ACC112 (cell line): Measurements from ENCODE around the gene MAPK7.
"Not testable (repeated sequence)": the region's sequence is repeated elsewhere in the genome, so short reads cannot be mapped to it uniquely, and the experiment has no call there.

Source experiments
- H2AFZ ChIP-seq: fragments of 200-600 bp; sonication (generic); one replicate; pipeline ENCODE4 v1.6.0; 2017; ENCODE audit warnings: antibody characterized with exemption, low read length; ENCODE audit not compliant: unreplicated experiment
- H3K27ac ChIP-seq: fragments of 200-600 bp; sonication (generic); 2 replicates; pipeline ENCODE4 v1.5.1; 2014; ENCODE audit warnings: low read depth, mild to moderate bottlenecking, antibody characterized with exemption, low read length, moderate library complexity
- H3K27me3 ChIP-seq: fragments of 200-600 bp; sonication (generic); 2 replicates; pipeline ENCODE4 v1.6.1; 2014; ENCODE audit warnings: mild to moderate bottlenecking, antibody characterized with exemption, low read length, moderate library complexity, mixed read lengths; ENCODE audit not compliant: insufficient read depth
- H3K36me3 ChIP-seq: fragments of 200-600 bp; sonication (generic); 2 replicates; pipeline ENCODE4 v1.6.1; 2016; ENCODE audit warnings: mild to moderate bottlenecking, antibody characterized with exemption, low read length, moderate library complexity, mixed read lengths; ENCODE audit not compliant: insufficient read depth
- H3K4me1 ChIP-seq: fragments of 200-600 bp; sonication (generic); one replicate; pipeline ENCODE4 v1.6.1; 2016; ENCODE audit warnings: low read length, mixed read lengths; ENCODE audit not compliant: insufficient read depth, unreplicated experiment, control insufficient read depth
- H3K4me3 ChIP-seq: fragments of 200-600 bp; sonication (generic); 2 replicates; pipeline ENCODE4 v1.5.1; 2014; ENCODE audit warnings: mild to moderate bottlenecking, low read depth, low read length
- H3K79me2 ChIP-seq: fragments of 200-600 bp; sonication (generic); one replicate; pipeline ENCODE4 v1.6.0; 2016; ENCODE audit warnings: low read length; ENCODE audit not compliant: control insufficient read depth, unreplicated experiment, insufficient read depth

The MAPK7 gene

DNA sequence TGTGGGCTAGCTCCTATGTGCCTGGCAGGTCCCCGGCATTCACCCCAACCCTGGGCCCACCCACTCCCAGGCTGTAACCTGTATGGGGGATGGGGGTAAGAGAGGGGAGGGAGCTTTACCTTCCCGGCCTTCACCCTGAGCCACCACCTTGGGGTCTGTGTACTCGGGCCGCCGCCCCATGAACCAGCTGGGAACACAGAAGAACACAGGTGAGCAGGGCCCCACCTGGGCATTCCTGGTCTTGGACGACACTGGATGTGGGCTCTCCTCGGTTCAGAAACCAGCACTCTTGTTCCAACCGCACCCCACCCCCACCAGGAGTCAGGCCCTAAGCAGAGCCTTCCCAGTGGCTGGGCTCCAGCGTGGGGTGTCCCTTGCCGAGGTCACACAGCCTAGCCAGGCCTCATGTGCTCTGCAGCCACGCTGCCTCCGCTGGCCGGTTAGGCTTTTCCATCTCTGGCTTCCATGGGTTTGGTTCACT is 34.6 kb upstream of the MAPK7 start:
- Histone ChIP-seq H3K79me2 (no peaks in the 10 kb centered on the region), H3K27me3 (no peaks in the 10 kb centered on the region), H3K4me1 (peaks cover 29% of the 10 kb centered on the region), H2AFZ (no peak overlapping the region), H3K27ac (no peak overlapping the region), H3K4me3 (no peak overlapping the region), H3K36me3 (no peaks in the 10 kb centered on the region)

- Histone ChIP-seq H3K4me3 (no peak overlapping the region), H3K27me3 (no peaks in the 10 kb centered on the region), H3K27ac (no peak overlapping the region), H3K36me3 (no peaks in the 10 kb centered on the region), H3K4me1 (peaks cover 29% of the 10 kb centered on the region), H3K79me2 (no peaks in the 10 kb centered on the region), H2AFZ (no peak overlapping the region)
Observed at GRCh38 chr17:19344311-19345066, 33.8 kb upstream of the MAPK7 start.

DNA sequence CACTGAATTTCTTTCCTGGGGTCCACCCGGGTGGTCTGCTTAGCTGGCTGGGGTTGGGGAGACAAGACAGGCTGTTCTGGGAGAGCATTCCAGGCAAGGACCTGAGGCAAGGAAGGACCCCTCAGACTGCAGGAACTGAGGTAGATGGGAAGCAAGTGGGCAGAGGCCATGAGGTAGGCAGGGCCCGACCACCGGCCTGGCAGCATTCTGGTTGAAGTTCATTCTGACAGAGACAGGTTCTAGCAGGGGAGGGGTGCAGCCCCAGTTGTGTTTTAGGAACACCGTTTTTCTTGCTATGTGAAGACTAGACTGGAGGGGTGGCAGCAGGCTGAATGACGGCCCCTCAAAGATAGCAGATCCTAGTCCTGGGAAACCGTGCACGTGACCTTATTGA is 33.2 kb upstream of the MAPK7 start:
- Histone ChIP-seq H3K36me3 (no peaks in the 10 kb centered on the region), H3K27me3 (no peaks in the 10 kb centered on the region)

DNA sequence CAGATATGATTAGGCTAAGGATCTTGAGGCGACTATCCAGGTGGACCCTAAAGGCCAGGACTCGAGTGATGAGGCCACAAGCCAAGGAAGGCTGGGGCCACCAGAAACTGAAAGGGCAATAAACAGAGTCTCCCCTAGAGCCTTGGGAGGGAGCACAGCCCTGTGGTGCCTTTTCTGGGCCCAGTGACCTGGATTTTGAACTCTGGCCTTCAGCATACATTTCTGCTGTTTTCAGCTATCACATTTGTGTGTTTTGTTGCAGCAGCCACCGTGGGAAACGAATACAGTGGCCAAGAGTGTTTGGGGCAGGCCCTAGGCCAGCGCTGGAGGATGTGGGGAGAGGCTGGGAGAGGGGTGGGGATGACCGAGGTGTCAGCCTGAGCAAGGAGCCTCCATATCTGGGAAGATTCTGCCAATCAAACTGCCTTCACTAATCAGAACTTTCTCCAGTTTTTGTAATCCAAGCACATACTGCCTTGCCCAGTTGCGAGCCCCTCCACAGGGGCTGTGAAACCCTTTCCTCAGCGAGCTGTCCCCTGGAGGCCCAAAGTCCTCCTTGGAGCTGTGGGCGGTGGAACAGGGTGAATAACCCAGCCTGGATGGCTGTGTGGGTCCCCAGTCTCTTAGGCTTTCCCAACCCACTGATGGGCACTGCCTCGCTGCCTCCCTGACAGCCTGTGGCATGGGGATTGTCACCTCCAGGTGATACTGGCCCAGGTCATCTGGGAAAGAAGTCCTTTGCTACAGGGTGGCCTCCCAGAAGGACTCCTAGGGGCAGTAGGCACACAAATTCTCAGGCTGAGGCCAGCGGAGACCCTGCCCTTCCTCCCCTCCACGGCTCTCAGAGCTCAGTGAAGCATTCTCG is 32.6 kb upstream of the MAPK7 start:
- Histone ChIP-seq H3K4me1 (peaks cover 29% of the 10 kb centered on the region), H2AFZ (no peak overlapping the region), H3K27ac (peak overlapping the region; percentile 58), H3K36me3 (no peaks in the 10 kb centered on the region), H3K79me2 (no peaks in the 10 kb centered on the region), H3K4me3 (no peak overlapping the region), H3K27me3 (no peaks in the 10 kb centered on the region)

More for the DNA sequence above, 33.2 kb upstream of the MAPK7 start:
- H3K4me1 ChIP-seq: peaks cover 29% of the 10 kb centered on the region
- no peaks in the 10 kb centered on the region for H3K79me2 ChIP-seq
- H3K4me3 ChIP-seq: no peak overlapping the region
- no peak overlapping the region for H3K27ac ChIP-seq
- no peak overlapping the region for H2AFZ ChIP-seq

DNA sequence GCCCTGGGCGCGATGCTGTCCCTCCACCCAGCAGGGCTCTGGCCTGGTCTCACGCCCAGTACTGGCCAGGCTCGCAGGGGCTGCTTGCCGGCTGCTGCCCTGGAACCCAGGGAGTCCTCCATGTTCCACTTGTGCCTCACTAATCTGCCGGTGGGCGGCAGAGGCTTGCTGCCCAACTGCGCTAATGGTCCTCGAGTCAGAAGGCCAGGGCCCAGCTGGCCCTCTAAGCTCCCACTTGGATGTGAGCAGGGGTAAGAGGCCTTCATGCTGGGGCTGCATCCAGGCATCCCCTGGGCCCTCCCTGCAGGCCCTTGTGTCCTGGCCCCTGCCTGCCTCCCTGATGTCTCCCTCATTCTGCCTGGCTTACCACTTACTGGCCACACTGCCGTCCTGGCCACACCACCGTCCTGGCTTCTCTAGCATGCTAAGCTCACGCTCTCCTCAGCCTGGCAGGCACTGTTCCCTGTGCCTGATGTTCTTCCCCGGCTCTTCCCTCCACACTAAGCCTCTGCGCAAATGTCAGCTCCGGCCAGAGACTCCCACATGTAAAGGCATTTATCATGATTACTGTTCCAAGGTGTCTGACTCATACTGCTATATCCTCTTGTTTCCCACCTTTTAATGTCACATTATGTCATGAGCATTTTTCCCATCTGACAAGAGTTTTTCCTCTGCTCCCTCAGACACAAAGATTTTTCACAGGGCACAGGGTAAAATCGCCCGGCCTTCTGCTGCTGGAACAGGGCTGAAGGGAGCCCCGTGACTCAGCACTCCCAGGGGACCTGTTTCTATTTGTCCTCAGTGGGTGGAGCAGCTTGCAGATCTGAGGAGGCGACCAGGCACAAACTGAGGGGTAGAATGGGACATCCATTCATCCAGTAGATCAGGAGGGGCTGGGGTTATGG is 31.7 kb upstream of the MAPK7 start:
- Histone ChIP-seq H3K27me3 (no peaks in the 10 kb centered on the region), H3K27ac (peak overlapping the region; percentile 58), H3K4me1 (peaks cover 29% of the 10 kb centered on the region), H2AFZ (no peak overlapping the region), H3K79me2 (no peaks in the 10 kb centered on the region), H3K4me3 (0 out of 2 replicates have a peak overlapping the region, but pooled peaks have one; percentile 3), H3K36me3 (no peaks in the 10 kb centered on the region)

DNA sequence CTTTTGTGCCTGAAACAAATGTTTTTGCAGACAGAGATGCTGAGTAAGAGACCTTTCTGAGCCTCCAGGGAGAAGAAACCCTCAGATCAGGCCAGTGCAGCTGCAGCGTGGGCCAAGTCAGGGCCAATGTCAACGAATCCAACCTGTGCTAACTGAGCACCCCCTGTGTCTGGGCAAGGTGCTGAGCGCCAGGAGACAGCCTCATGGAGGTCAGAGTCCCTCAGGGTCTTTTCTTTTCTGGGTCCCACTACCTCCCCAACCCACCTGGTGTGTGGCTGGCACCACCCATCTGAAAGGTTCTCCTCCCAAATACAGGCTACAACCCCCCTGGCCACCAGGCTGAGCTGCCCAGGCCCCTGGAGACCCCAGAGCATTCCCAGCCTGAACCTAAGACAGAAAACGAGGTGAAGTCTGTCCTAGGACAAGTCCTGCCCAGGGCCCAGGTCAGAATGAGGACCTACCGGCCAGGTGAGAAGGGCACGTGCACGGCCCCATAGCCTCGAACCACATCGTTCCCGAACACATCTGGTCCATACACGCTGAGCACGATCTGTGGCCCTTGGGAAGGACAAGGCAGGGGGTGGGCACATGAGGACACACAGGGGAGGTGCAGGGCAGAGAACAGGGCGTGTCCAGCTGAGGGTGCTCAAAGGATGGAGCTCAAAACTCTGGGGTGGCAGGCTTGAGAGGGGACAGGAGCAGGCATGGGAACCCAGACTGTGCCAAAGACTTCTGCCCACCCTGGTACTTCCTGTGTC is 30.8 kb upstream of the MAPK7 start:
- 0 out of 2 replicates have a peak overlapping the region, but pooled peaks have one; percentile 3 for H3K4me3 ChIP-seq
- H2AFZ ChIP-seq: no peak overlapping the region
- no peaks in the 10 kb centered on the region for H3K36me3 ChIP-seq

DNA sequence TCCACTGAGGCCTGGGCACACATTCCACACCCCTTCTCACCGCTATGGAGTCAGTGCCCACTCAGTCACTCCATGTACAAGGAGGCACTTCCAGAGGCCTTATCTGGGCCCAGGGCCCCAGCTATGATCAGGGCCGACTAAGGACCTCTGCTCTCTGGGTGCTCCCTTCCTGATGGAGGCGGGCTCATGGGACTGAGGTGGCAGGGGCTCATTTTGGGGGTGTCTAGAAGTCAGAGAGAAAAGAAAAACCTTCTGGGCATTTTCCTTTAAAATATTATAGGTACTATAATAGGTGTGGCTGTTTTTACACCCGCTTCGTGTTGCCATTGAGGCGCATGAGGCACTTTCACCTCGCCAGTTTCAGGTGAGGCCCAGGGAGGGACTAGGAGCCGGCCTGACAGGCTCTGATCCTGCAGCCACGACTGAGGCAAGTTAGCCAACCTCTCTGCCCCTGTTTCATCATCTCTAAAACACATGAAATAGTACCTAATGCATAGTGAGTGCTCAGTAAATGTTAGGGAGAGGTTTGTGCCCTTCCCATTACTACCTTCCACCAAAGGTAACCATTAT is 30.1 kb upstream of the MAPK7 start:
- Histone ChIP-seq H3K4me1 (peaks cover 29% of the 10 kb centered on the region), H3K79me2 (no peaks in the 10 kb centered on the region), H3K27ac (no peak overlapping the region), H3K27me3 (no peaks in the 10 kb centered on the region), H2AFZ (no peak overlapping the region), H3K36me3 (no peaks in the 10 kb centered on the region), H3K4me3 (no peak overlapping the region)

More for the DNA sequence above, 30.8 kb upstream of the MAPK7 start:
- peaks cover 29% of the 10 kb centered on the region for H3K4me1 ChIP-seq
- H3K27me3 ChIP-seq: no peaks in the 10 kb centered on the region
- no peaks in the 10 kb centered on the region for H3K79me2 ChIP-seq
- H3K27ac ChIP-seq: peak overlapping the region; percentile 58

GRCh38 chr17:19348806-19349205 is 29.5 kb upstream of the MAPK7 start:
- Histone ChIP-seq H3K79me2 (no peaks in the 10 kb centered on the region), H3K36me3 (no peaks in the 10 kb centered on the region), H2AFZ (no peak overlapping the region), H3K4me3 (no peak overlapping the region), H3K27me3 (no peaks in the 10 kb centered on the region), H3K27ac (no peak overlapping the region), H3K4me1 (peaks cover 29% of the 10 kb centered on the region)

GRCh38 chr17:19353401-19353800 is 24.9 kb upstream of the MAPK7 start:
- H3K4me3 ChIP-seq, H2AFZ ChIP-seq, H3K27me3 ChIP-seq, H3K27ac ChIP-seq, H3K36me3 ChIP-seq, H3K79me2 ChIP-seq, H3K4me1 ChIP-seq: not testable (repeated sequence)
